ENCODE results near the gene CCDC116.
A peak's percentile ranks its signal among the peaks of the same experiment; 100 is the strongest.
"Not testable (repeated sequence)": the region's sequence is repeated elsewhere in the genome, so short reads cannot be mapped to it uniquely, and the experiment has no call there.

CCDC116 gene

GRCh38 chr22:21663738-21664137 lies 31.2 kb downstream of the CCDC116 start:
- Histone ChIP-seq H3K27me3 (ENCODE audit: low read depth) (no peaks in the 10 kb centered on the region), H3K9me3 (no peaks in the 10 kb centered on the region), H3K4me3 (no peak overlapping the region), H3K36me3 (replicated peaks) (no peaks in the 10 kb centered on the region), H3K4me1 (no peaks in the 10 kb centered on the region)
- in situ Hi-C loops (cut with MboI; ENCODE audit: low sequenced_read_pairs), result loop anchor here (10.0 kb wide), 1 partner anchor 649 kb away; the partner anchor contains the start of gene P2RX6
- DNase-seq (ENCODE audit: low spot score in 2 of 2), result no peak

- H3K4me1 ChIP-seq, result no peaks in the 10 kb centered on the region
- H3K36me3 ChIP-seq (replicated peaks), result peaks cover 1% of the 10 kb centered on the region
- no peaks in the 10 kb centered on the region for H3K27me3 ChIP-seq (ENCODE audit: low read depth)
- no peak for DNase-seq (ENCODE audit: low spot score in 2 of 2)
- peak overlapping the region; percentile 75 for H3K4me3 ChIP-seq
- in situ Hi-C loops (cut with MboI; ENCODE audit: low sequenced_read_pairs), result loop anchor here (10.0 kb wide), 1 partner anchor 650 kb away; the partner anchor contains the start of gene P2RX6
- H3K9me3 ChIP-seq, result no peaks in the 10 kb centered on the region
Observed at GRCh38 chr22:21665047-21665851, 32.7 kb downstream of the CCDC116 start.

DNA sequence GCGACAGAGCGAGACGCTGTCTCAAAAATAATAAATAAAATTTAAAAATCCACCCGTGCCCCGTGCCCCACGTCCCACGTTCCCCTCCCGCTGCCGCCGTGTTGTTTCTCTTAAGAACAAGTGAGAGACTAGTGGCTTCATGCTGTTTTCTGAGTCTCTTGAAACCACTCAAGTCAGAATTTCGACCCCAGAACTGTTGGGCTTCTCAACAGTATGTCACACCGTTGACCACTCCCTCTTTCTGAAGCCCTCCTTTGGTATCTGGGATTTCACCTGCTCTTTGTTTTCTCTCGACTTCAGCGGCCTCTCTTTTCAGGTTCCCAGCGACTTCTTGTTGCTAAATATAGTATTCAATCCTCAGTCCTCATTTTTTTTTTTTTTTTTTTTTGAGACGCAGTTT lies 34.2 kb downstream of the CCDC116 start:
- H3K4me1 ChIP-seq, result no peaks in the 10 kb centered on the region
- no peak for DNase-seq (ENCODE audit: low spot score in 2 of 2)
- peaks cover 14% of the 10 kb centered on the region for H3K36me3 ChIP-seq (replicated peaks)
- H3K27me3 ChIP-seq (ENCODE audit: low read depth), result no peaks in the 10 kb centered on the region
- H3K4me3 ChIP-seq, result peak overlapping the region; percentile 75
- no peaks in the 10 kb centered on the region for H3K9me3 ChIP-seq
- in situ Hi-C loops (cut with MboI; ENCODE audit: low sequenced_read_pairs), result loop anchor here (10.0 kb wide), 1 partner anchor 652 kb away; the partner anchor contains the start of gene P2RX6

GRCh38 chr22:21669026-21669425 lies 36.5 kb downstream of the CCDC116 start:
- DNase-seq (ENCODE audit: low spot score in 2 of 2), result no peak
- Histone ChIP-seq H3K4me1 (no peaks in the 10 kb centered on the region), H3K36me3 (replicated peaks) (peaks cover 25% of the 10 kb centered on the region), H3K27me3 (ENCODE audit: low read depth) (no peaks in the 10 kb centered on the region), H3K9me3 (no peaks in the 10 kb centered on the region), H3K4me3 (no peak overlapping the region)
- in situ Hi-C loops (cut with MboI; ENCODE audit: low sequenced_read_pairs), result loop anchor here (10.0 kb wide), 1 partner anchor 654 kb away; the partner anchor contains the start of gene P2RX6

- Histone ChIP-seq H3K27me3 (ENCODE audit: low read depth) (no peaks in the 10 kb centered on the region), H3K4me3 (no peak overlapping the region), H3K9me3 (no peaks in the 10 kb centered on the region), H3K36me3 (replicated peaks) (peaks cover 41% of the 10 kb centered on the region), H3K4me1 (no peaks in the 10 kb centered on the region)
- in situ Hi-C loops (cut with MboI; ENCODE audit: low sequenced_read_pairs), result no loop called here
- no peak for DNase-seq (ENCODE audit: low spot score in 2 of 2)
Observed at GRCh38 chr22:21672107-21672629, 39.6 kb downstream of the CCDC116 start.

DNA sequence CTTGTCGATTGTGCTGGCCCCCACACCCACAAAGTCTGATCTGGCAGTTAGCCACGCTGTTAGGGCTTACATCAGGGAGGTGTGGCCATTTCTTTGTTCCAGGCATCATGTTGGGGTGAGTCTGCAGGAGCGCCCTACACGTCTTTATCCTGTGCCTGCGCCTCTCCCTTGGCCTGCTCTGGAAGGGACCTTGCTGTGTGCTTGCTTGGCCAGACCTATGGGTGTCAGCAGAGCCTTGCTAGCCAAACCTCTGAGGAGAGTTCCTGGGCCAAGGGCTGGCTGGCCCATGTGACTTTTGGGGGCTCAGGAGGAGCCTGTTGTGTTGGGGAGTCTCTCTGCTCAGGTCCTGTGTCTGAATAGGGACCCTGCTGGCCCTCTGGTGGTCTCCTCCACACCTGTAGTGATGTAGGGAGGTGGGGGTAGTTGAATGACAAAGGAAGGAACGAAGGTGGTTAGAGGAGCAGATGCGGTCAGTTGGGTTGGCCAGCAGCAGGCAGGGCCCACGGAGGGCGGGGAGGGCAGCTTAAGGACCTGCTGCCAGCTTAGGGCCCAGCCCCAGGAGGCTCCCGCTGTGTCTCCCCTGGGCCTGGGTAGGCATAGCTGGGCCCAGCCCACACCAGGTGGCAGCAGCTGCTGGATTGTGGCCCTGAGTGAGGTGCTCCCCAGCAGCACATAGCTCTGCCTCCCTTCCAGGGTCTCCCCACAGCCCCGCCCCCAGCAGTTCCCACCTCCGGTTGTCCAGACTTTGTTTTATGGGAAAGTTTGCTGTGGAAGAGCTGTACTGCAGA lies 41.2 kb downstream of the CCDC116 start:
- Histone ChIP-seq H3K9me3 (no peaks in the 10 kb centered on the region), H3K27me3 (ENCODE audit: low read depth) (no peaks in the 10 kb centered on the region), H3K4me3 (no peak overlapping the region), H3K36me3 (replicated peaks) (peaks cover 41% of the 10 kb centered on the region), H3K4me1 (no peaks in the 10 kb centered on the region)
- in situ Hi-C loops (cut with MboI; ENCODE audit: low sequenced_read_pairs), result no loop called here
- no peak for DNase-seq (ENCODE audit: low spot score in 2 of 2)

DNA sequence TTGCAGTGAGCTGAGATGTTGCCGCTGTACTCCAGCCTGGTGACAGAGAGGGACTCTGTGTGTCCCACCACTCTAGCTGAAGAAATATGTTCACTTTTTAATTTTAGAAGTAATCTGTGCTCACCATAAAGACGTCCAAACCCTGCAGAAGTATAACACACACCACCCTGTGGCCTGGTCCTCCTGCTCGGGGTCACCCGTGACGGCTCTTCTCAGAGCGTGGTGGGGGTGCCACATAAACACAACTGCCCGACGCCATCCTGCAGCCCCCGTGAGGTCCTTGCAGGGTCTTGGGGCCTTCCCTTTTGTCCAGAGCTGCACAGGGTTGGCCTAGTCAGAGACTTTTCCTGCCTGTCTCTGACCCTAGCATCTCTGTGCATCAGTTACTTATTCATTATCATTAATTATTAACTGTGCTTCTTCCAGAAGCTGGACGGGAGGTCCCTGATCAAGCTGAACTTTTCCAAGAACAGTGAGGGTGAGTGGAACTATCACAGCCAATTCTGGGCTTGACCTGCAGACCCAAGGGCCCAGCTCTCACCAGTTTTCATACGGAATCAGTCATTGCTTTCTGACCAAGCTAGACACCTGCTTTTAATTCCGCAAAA lies 42.2 kb downstream of the CCDC116 start:
- no peaks in the 10 kb centered on the region for H3K27me3 ChIP-seq (ENCODE audit: low read depth)
- no peak overlapping the region for H3K4me3 ChIP-seq
- peaks cover 41% of the 10 kb centered on the region for H3K36me3 ChIP-seq (replicated peaks)
- in situ Hi-C loops (cut with MboI; ENCODE audit: low sequenced_read_pairs), result no loop called here
- no peaks in the 10 kb centered on the region for H3K4me1 ChIP-seq
- H3K9me3 ChIP-seq, result no peaks in the 10 kb centered on the region
- no peak for DNase-seq (ENCODE audit: low spot score in 2 of 2)

DNA sequence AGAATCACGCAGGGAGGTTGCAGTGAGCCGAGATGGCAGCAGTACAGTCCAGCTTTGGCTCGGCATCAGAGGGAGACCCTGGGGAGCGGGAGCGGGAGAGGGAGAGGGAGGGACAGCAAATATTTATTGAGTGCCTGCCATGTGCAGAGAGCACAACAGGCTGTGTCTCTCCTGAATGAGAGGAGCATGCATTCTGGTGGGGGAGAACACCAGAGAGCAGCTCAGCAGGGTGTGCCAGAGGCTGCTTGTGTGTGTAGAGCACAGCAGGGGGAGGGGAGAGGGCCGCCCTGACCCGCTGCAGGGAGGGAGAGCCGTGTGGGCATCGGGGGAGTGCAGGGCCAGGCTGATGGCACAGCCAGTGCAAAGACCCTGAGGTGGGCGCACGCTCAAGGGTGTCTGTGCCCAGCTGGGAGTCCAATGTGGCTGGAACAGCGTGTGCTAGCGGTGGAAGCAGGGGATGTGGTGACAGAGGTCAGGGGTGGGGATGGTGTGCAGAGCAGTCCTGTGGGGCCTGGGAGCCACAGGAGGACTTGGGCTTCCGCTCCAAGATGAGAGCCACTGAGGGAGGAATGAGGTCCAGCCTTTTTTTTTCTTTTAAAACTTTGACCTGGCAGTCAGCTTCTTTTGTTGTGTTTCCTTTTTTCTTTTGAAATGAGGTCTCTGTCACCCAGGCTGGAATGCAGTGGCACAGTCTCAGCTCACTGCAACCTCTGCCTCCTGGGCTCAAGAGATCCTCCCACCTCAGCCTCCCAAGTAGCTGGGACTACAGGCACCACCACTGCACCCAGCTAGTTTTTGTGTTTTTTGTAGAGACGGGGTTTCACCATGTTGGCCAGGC lies 45.3 kb downstream of the CCDC116 start:
- in situ Hi-C loops (cut with MboI; ENCODE audit: low sequenced_read_pairs), result no loop called here
- no peak for DNase-seq (ENCODE audit: low spot score in 2 of 2)
- peaks cover 19% of the 10 kb centered on the region for H3K36me3 ChIP-seq (replicated peaks)

GRCh38 chr22:21678842-21679241 lies 46.3 kb downstream of the CCDC116 start:
- H3K27me3 ChIP-seq (ENCODE audit: low read depth); H3K9me3 ChIP-seq; H3K4me3 ChIP-seq; in situ Hi-C loops (cut with MboI; ENCODE audit: low sequenced_read_pairs); H3K4me1 ChIP-seq; DNase-seq (ENCODE audit: low spot score in 2 of 2): not testable (repeated sequence)
- H3K36me3 ChIP-seq (replicated peaks), result peaks cover 25% of the 10 kb centered on the region

More for the DNA sequence above, 45.3 kb downstream of the CCDC116 start:
- H3K27me3 ChIP-seq (ENCODE audit: low read depth), result no peaks in the 10 kb centered on the region
- H3K4me3 ChIP-seq, result no peak overlapping the region
- H3K9me3 ChIP-seq, result no peaks in the 10 kb centered on the region
- H3K4me1 ChIP-seq, result no peaks in the 10 kb centered on the region

- H3K4me1 ChIP-seq, result no peaks in the 10 kb centered on the region
- no peaks in the 10 kb centered on the region for H3K9me3 ChIP-seq
- H3K36me3 ChIP-seq (replicated peaks), result peaks cover 26% of the 10 kb centered on the region
- in situ Hi-C loops (cut with MboI; ENCODE audit: low sequenced_read_pairs), result no loop called here
- no peaks in the 10 kb centered on the region for H3K27me3 ChIP-seq (ENCODE audit: low read depth)
- DNase-seq (ENCODE audit: low spot score in 2 of 2), result no peak
- no peak overlapping the region for H3K4me3 ChIP-seq
Observed at GRCh38 chr22:21679383-21679782, 46.8 kb downstream of the CCDC116 start.

GRCh38 chr22:21680830-21681565 lies 48.4 kb downstream of the CCDC116 start:
- Histone ChIP-seq H3K36me3 (replicated peaks) (peaks cover 25% of the 10 kb centered on the region), H3K27me3 (ENCODE audit: low read depth) (no peaks in the 10 kb centered on the region), H3K4me1 (no peaks in the 10 kb centered on the region), H3K9me3 (no peaks in the 10 kb centered on the region), H3K4me3 (no peak overlapping the region)
- DNase-seq (ENCODE audit: low spot score in 2 of 2), result no peak
- in situ Hi-C loops (cut with MboI; ENCODE audit: low sequenced_read_pairs), result loop anchor here (10.0 kb wide), 1 partner anchor 76 kb away; no protein-coding TSS in a partner anchor

DNA sequence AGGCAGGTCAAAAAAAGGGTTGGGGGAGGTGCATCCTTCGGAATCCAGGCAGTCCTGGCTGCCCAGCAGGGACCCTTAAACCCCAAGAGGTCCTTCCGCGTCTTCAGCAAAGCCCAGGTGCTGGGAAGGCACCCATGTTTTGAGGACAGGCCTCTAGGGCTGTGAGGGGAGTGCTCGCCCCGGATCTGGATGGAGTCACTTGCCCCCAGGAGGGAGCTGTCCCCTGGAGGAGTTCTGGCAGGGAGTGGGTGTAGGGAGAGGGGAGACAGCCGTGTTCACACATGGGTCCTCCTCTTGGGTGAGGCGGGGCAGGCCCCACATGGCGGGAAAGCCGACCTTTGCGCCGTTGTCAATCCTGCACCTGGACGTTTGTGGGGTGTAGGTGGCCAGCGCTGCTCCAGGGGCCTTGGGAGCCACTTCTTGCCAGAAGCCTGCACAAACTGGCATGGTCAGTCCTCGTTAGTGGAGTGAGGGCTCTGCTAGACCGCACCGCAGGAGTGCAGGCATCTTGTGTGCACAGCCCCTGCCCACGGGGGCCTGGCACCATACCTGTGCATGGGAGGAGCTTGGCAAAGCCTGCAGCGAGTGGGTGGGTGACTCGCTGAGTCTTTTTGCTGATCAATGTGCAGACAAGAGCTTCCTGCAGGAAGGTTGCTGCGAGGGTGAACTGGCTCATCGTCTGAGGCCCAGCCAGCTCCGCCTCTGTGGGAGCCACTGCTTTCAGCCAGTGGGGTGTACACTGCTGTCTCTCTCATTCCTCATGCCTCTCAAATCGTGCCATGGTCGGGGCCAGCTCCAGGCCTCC lies 49.2 kb downstream of the CCDC116 start:
- in situ Hi-C loops (cut with MboI; ENCODE audit: low sequenced_read_pairs), result loop anchor here (10.0 kb wide), 1 partner anchor 77 kb away; no protein-coding TSS in a partner anchor
- H3K4me1 ChIP-seq, result no peaks in the 10 kb centered on the region
- no peak for DNase-seq (ENCODE audit: low spot score in 2 of 2)
- H3K27me3 ChIP-seq (ENCODE audit: low read depth), result no peaks in the 10 kb centered on the region
- H3K36me3 ChIP-seq (replicated peaks), result peaks cover 32% of the 10 kb centered on the region
- H3K4me3 ChIP-seq, result no peak overlapping the region
- H3K9me3 ChIP-seq, result no peaks in the 10 kb centered on the region
